ENCODE data around the gene PALMD.

DNA sequence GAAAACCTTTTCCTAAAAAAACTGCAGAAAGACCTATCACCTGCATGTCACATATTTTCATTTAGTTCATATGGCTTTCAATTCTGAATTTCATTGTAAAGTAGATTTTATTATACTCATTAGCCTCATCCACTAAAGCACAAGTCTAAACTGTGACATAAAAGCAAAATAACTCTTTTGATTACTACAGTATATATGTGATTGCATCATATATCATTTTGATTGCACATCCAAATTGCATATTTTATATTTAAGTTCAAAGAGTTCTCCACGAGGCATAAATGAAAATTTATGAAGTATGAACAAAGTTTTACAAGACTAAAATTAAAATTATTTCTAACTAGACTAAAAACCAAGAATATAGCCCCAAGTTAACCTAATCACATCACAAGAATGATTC is 19.3 kb downstream of the PALMD start:
- TF ChIP-seq POLR2A (IDR thresholded peaks at IDR 0.05) (no peak), POLR2AphosphoS5 (IDR thresholded peaks at IDR 0.05; ENCODE audit: insufficient read depth in 1 of 2, low read depth in 1 of 2) (no peak)
- TF ChIP-seq, protein P1, sequence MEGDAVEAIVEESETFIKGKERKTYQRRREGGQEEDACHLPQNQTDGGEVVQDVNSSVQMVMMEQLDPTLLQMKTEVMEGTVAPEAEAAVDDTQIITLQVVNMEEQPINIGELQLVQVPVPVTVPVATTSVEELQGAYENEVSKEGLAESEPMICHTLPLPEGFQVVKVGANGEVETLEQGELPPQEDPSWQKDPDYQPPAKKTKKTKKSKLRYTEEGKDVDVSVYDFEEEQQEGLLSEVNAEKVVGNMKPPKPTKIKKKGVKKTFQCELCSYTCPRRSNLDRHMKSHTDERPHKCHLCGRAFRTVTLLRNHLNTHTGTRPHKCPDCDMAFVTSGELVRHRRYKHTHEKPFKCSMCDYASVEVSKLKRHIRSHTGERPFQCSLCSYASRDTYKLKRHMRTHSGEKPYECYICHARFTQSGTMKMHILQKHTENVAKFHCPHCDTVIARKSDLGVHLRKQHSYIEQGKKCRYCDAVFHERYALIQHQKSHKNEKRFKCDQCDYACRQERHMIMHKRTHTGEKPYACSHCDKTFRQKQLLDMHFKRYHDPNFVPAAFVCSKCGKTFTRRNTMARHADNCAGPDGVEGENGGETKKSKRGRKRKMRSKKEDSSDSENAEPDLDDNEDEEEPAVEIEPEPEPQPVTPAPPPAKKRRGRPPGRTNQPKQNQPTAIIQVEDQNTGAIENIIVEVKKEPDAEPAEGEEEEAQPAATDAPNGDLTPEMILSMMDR (IDR thresholded peaks at IDR 0.05), result no peak
